Measurements from ENCODE around the gene KCNJ2. TPM values are rescaled to one million over a fixed set of nuclear protein-coding genes. Genes with fewer than 3 reads are reported as not detected.

Gene KCNJ2
- total RNA-seq, 1 donor from 2014 or later: not detected

DNA sequence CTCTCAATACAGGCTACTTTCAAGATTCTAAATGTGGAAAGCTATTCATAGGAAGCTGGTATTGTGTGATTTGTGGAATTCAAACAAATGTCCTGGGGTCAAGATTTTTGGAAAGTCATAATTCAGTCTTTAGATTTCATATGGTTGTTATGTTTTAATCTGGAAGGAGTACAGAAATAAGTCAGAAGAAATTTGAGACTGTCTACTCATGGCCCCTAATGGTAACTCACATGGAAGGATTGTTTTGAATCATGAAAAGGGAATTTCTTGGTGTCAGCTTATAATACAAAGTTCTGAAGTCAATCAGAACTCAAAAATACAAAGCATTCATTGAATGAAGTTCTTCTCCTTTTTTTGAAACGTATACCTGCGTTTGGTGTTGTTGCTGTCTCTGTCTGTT is 3.1 kb downstream of the KCNJ2 start:
- DNase-seq (ENCODE audit: extremely low spot score, unreplicated experiment): no peak
- Mint-ChIP-seq H3K27ac (ENCODE audit: unreplicated experiment) (no peak overlapping the region), H3K4me3 (ENCODE audit: unreplicated experiment) (no peak overlapping the region), H3K36me3 (ENCODE audit: unreplicated experiment) (no peaks in the 10 kb centered on the region), H3K4me1 (ENCODE audit: unreplicated experiment) (peaks cover 28% of the 10 kb centered on the region), H3K9me3 (ENCODE audit: unreplicated experiment) (no peaks in the 10 kb centered on the region), H3K27me3 (ENCODE audit: unreplicated experiment) (peaks cover 50% of the 10 kb centered on the region)
- TF ChIP-seq, protein P1, sequence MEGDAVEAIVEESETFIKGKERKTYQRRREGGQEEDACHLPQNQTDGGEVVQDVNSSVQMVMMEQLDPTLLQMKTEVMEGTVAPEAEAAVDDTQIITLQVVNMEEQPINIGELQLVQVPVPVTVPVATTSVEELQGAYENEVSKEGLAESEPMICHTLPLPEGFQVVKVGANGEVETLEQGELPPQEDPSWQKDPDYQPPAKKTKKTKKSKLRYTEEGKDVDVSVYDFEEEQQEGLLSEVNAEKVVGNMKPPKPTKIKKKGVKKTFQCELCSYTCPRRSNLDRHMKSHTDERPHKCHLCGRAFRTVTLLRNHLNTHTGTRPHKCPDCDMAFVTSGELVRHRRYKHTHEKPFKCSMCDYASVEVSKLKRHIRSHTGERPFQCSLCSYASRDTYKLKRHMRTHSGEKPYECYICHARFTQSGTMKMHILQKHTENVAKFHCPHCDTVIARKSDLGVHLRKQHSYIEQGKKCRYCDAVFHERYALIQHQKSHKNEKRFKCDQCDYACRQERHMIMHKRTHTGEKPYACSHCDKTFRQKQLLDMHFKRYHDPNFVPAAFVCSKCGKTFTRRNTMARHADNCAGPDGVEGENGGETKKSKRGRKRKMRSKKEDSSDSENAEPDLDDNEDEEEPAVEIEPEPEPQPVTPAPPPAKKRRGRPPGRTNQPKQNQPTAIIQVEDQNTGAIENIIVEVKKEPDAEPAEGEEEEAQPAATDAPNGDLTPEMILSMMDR (IDR thresholded peaks at IDR 0.05): no peak

DNA sequence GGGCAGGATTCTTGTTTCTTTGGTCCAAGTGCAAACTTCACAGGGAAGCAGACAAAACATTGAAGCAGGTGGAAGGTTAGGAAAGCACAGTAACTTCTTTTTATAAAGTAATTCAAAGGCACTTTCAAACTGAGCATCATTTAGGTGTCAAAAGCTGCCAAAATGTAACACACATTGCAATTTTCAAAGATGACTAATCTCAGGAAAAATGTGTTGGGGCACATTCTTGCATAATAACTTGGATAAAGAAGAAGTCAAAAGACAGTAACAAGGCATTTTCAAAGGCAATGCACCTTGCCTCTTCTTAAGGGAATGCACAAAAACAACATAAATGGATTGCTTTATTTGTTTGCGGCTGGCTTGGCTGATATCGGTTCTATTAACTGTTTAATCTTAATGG is 3.6 kb downstream of the KCNJ2 start:
- TF ChIP-seq, protein P1 (IDR thresholded peaks at IDR 0.05): no peak
- Mint-ChIP-seq H3K9me3 (ENCODE audit: unreplicated experiment) (no peaks in the 10 kb centered on the region), H3K27me3 (ENCODE audit: unreplicated experiment) (peaks cover 46% of the 10 kb centered on the region), H3K4me1 (ENCODE audit: unreplicated experiment) (peaks cover 24% of the 10 kb centered on the region), H3K4me3 (ENCODE audit: unreplicated experiment) (no peak overlapping the region), H3K36me3 (ENCODE audit: unreplicated experiment) (no peaks in the 10 kb centered on the region), H3K27ac (ENCODE audit: unreplicated experiment) (no peak overlapping the region)
- no peak for DNase-seq (ENCODE audit: extremely low spot score, unreplicated experiment)

DNA sequence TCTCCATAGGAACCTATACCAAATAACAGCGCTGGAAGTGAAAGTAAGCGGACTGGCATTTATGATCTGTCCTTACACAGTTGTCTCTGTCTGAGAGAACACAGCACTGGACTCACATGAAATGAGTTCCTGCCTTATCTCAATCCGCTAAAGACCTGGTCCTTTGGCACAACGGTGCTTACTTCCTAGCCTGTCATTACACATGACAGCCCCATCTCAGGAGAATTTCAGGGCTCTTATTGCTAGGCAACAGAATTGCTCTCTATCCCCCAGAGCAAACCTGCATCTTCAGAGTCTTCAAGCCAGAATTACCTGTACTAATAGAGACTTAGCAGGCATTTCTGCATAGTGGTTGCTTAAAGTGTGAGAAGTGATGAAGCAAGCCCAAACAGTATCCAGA is 4.3 kb downstream of the KCNJ2 start:
- Mint-ChIP-seq H3K4me3 (ENCODE audit: unreplicated experiment) (no peak overlapping the region), H3K36me3 (ENCODE audit: unreplicated experiment) (no peaks in the 10 kb centered on the region), H3K4me1 (ENCODE audit: unreplicated experiment) (peaks cover 17% of the 10 kb centered on the region), H3K27me3 (ENCODE audit: unreplicated experiment) (peaks cover 45% of the 10 kb centered on the region), H3K9me3 (ENCODE audit: unreplicated experiment) (no peaks in the 10 kb centered on the region), H3K27ac (ENCODE audit: unreplicated experiment) (no peak overlapping the region)
- no peak for DNase-seq (ENCODE audit: extremely low spot score, unreplicated experiment)
- TF ChIP-seq, protein P1 (IDR thresholded peaks at IDR 0.05): no peak

DNA sequence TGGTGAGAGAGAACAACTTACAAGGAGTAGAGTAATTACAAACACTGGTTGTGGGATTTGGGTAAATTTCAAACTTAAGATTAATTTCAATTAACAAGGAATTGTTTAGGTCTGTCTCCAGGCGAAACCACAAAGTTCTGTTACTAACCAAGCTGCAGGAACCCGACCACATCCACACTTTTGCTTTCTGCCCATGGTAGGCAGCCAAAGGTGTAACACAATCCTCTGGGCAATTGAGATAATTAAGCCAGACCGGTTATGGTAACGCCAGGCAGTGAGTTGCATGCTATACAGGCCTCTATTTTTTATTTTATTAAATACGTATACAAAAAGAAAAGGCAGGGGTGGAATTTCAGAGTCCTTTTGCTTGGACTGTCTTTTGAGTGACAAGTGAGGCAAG is 12.0 kb downstream of the KCNJ2 start:
- Mint-ChIP-seq H3K4me1 (ENCODE audit: unreplicated experiment) (peaks cover 6% of the 10 kb centered on the region), H3K27ac (ENCODE audit: unreplicated experiment) (no peak overlapping the region), H3K4me3 (ENCODE audit: unreplicated experiment) (no peak overlapping the region), H3K27me3 (ENCODE audit: unreplicated experiment) (peaks cover 14% of the 10 kb centered on the region), H3K36me3 (ENCODE audit: unreplicated experiment) (no peaks in the 10 kb centered on the region), H3K9me3 (ENCODE audit: unreplicated experiment) (no peaks in the 10 kb centered on the region)
- TF ChIP-seq, protein P1 (IDR thresholded peaks at IDR 0.05): no peak
- no peak for DNase-seq (ENCODE audit: extremely low spot score, unreplicated experiment)

DNA sequence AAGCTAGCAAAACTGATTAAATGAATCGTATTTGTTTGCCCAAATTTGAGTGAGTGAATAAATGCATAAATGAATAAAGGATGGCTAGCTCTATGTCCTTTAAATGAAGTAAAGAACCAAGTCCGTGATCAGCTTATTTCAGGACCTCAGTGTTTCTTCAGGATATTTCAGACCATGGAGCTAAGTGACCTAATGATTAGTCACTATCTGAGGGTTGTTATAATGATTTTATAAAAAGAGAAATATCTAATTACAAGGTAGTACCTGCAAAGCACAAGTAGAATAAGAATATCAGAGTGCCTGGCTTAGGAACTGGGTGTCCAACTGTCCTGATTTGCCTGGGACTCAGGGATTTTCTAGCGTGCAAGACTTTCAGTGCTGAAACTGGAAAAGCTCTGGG is 12.5 kb downstream of the KCNJ2 start:
- Mint-ChIP-seq H3K27ac (ENCODE audit: unreplicated experiment) (no peak overlapping the region), H3K27me3 (ENCODE audit: unreplicated experiment) (peaks cover 14% of the 10 kb centered on the region), H3K9me3 (ENCODE audit: unreplicated experiment) (no peaks in the 10 kb centered on the region), H3K4me1 (ENCODE audit: unreplicated experiment) (peaks cover 6% of the 10 kb centered on the region), H3K4me3 (ENCODE audit: unreplicated experiment) (no peak overlapping the region), H3K36me3 (ENCODE audit: unreplicated experiment) (no peaks in the 10 kb centered on the region)
- TF ChIP-seq, protein P1 (IDR thresholded peaks at IDR 0.05): no peak
- no peak for DNase-seq (ENCODE audit: extremely low spot score, unreplicated experiment)
